Neuronal stem cell (in vitro differentiated cells): ENCODE results near the gene RBMS3.

Experiments used
- DNase-seq: peaks from one replicate; pipeline ENCODE4 v3.0.0-alpha.2; 2013; ENCODE audit warnings: low spot score
- H2AFZ ChIP-seq: one replicate; pipeline ENCODE4 v1.6.1; 2013; ENCODE audit warnings: mild to moderate bottlenecking, low read length, inconsistent platforms
- H2AK5ac ChIP-seq: 2 replicates; pipeline ENCODE4 v1.6.1; 2013; ENCODE audit warnings: low read depth, mild to moderate bottlenecking, inconsistent platforms, low read length, moderate library complexity, mixed read lengths
- H2BK120ac ChIP-seq: 2 replicates; pipeline ENCODE4 v1.6.1; 2013; ENCODE audit warnings: low read depth, mild to moderate bottlenecking, inconsistent platforms, low read length, moderate library complexity, mixed read lengths
- H2BK12ac ChIP-seq: one replicate; pipeline ENCODE4 v1.6.1; 2013; ENCODE audit warnings: low read length, inconsistent platforms
- H2BK15ac ChIP-seq: 2 replicates; pipeline ENCODE4 v1.6.1; 2013; ENCODE audit warnings: mild to moderate bottlenecking, low read length, inconsistent platforms, mixed read lengths
- H2BK5ac ChIP-seq: one replicate; pipeline ENCODE4 v1.6.1; 2013; ENCODE audit warnings: inconsistent platforms, mild to moderate bottlenecking, low read length, moderate library complexity
- H3K14ac ChIP-seq: one replicate; pipeline ENCODE4 v1.6.1; 2013; ENCODE audit warnings: low read length, inconsistent platforms
- H3K18ac ChIP-seq: 2 replicates; pipeline ENCODE4 v1.6.1; 2013; ENCODE audit warnings: low read length, inconsistent platforms
- H3K23ac ChIP-seq: 2 replicates; pipeline ENCODE4 v1.6.1; 2013; ENCODE audit warnings: low read depth, mild to moderate bottlenecking, mixed read lengths, low read length, inconsistent platforms; ENCODE audit not compliant: poor library complexity
- H3K27ac ChIP-seq: replicated peaks from 3 replicates; pipeline ENCODE4 v1.5.1; 2013; ENCODE audit warnings: low read length, inconsistent platforms
- H3K27me3 ChIP-seq, 3 experiments: 2 replicates each; pipeline ENCODE4 v1.6.1; 2013; ENCODE audit warnings: low read length in 3 of 3, mild to moderate bottlenecking in 2 of 3, inconsistent platforms in 1 of 3, low read depth in 1 of 3, mixed read lengths in 1 of 3, moderate library complexity in 1 of 3; ENCODE audit not compliant: control insufficient read depth in 3 of 3, insufficient read depth in 3 of 3
- H3K36me3 ChIP-seq, 2 donors: replicated peaks in 1 of 2; 2 replicates each; pipeline ENCODE4 v1.6.1; 2013; ENCODE audit warnings: low read length in 2 of 2; ENCODE audit not compliant: control insufficient read depth in 2 of 2, insufficient read depth in 2 of 2
- H3K4ac ChIP-seq: 2 replicates; pipeline ENCODE4 v1.6.1; 2013; ENCODE audit warnings: inconsistent platforms, mild to moderate bottlenecking, low read length, moderate library complexity
- H3K4me1 ChIP-seq, 2 donors: 1 replicate in 1 of 2; 2 replicates in 1 of 2; pipeline ENCODE4 v1.6.1; 2013; ENCODE audit warnings: low read length in 2 of 2, low read depth in 1 of 2; ENCODE audit not compliant: control insufficient read depth in 2 of 2, insufficient read depth in 1 of 2
- H3K4me2 ChIP-seq: one replicate; pipeline ENCODE4 v1.6.1; 2013; ENCODE audit warnings: mild to moderate bottlenecking, low read length, inconsistent platforms; ENCODE audit not compliant: insufficient read depth, poor library complexity, severe bottlenecking
- H3K4me3 ChIP-seq, 2 donors: 2 replicates each; pipeline ENCODE4 v1.5.1; 2013; ENCODE audit warnings: low read length in 2 of 2, mild to moderate bottlenecking in 2 of 2, inconsistent platforms in 1 of 2, moderate library complexity in 1 of 2
- H3K79me1 ChIP-seq: one replicate; pipeline ENCODE4 v1.6.1; 2013; ENCODE audit warnings: low read depth, mild to moderate bottlenecking, inconsistent platforms, low read length, moderate library complexity
- H3K9ac ChIP-seq: one replicate; pipeline ENCODE4 v1.6.1; 2013; ENCODE audit warnings: mild to moderate bottlenecking, low read depth, low read length, inconsistent platforms; ENCODE audit not compliant: poor library complexity
- H3K9me3 ChIP-seq, 2 donors: replicated peaks in 1 of 2; 2 replicates each; pipeline versions ENCODE3 to v1.6.1; 2013; ENCODE audit warnings: low read length in 2 of 2, mild to moderate bottlenecking in 2 of 2, inconsistent platforms in 1 of 2, low read depth in 1 of 2, mixed read lengths in 1 of 2, moderate library complexity in 1 of 2; ENCODE audit not compliant: control insufficient read depth in 2 of 2, insufficient read depth in 1 of 2
- H4K8ac ChIP-seq: one replicate; pipeline ENCODE4 v1.6.1; 2013; ENCODE audit warnings: low read depth, mild to moderate bottlenecking, inconsistent platforms, low read length, moderate library complexity
- H4K91ac ChIP-seq: one replicate; pipeline ENCODE4 v1.6.1; 2013; ENCODE audit warnings: low read length, low read depth, mild to moderate bottlenecking, inconsistent platforms; ENCODE audit not compliant: poor library complexity
- WGBS, 2 donors: extraction: QIAGEN DNeasy Blood & Tissue Kit; methylation state at CpG; one replicate each; pipeline ENCODE4 v1.1.7; 2013; ENCODE audit warnings: missing lambda C conversion rate in 2 of 2, mixed read lengths in 1 of 2; ENCODE audit not compliant: insufficient read length in 2 of 2, insufficient replicate concordance in 1 of 2; ENCODE audit errors: extremely low coverage in 2 of 2; 5-methylcytosine and 5-hydroxymethylcytosine counted together

Gene RBMS3

DNA sequence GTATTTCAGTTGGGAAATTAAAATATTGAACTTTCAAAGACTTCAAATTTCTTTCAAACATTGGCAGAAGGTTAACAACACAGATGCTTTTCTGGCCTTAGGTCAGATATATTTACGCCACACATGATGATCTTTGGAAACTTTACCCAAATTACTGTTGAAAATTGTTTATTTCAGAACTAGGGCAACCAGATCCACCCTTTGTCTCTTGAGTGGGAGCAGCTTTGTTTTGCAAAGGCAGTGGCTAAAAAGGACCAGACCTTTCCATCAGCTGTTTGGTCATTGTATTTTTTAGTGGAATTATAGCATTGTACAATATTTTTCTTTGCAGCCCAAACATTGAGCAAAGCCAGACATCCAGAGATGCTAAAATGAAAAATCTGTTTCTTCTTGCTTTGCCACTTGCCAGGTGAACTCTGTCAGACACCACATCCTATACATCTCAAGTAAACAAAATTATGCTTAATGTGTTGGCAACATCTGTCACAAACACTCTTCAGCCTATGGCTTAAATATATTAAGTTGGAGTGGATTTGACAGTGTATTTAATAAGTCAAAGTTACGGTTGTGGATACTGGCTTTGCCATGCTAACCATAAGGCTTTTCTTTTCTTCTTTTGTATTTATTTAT lies 651.9 kb downstream of the RBMS3 start:
- Histone ChIP-seq H4K91ac (no peak overlapping the region), H3K14ac (no peak overlapping the region), H3K18ac (no peak overlapping the region), H3K4me1 (peaks cover 0 to 4% of the 10 kb centered on the region in 2 donors), H2BK12ac (no peak overlapping the region), H3K36me3 (no peaks in the 10 kb centered on the region), H2AFZ (no peak overlapping the region), H2BK120ac (no peak overlapping the region), H3K9ac (no peak overlapping the region), H3K23ac (no peak overlapping the region), H3K4me3 (no peak overlapping the region), H3K79me1 (no peaks in the 10 kb centered on the region), H3K9me3 (no peaks in the 10 kb centered on the region), H2AK5ac (no peak overlapping the region), H3K27me3 (no peaks in the 10 kb centered on the region), H3K27ac (no peak overlapping the region), H2BK15ac (no peak overlapping the region), H2BK5ac (no peak overlapping the region), H4K8ac (no peak overlapping the region), H3K4me2 (no peak overlapping the region), H3K4ac (no peak overlapping the region)
- WGBS, 2 donors, result no CpG with 5 or more reads among the region's 2 CpGs
- DNase-seq, result no peak

DNA sequence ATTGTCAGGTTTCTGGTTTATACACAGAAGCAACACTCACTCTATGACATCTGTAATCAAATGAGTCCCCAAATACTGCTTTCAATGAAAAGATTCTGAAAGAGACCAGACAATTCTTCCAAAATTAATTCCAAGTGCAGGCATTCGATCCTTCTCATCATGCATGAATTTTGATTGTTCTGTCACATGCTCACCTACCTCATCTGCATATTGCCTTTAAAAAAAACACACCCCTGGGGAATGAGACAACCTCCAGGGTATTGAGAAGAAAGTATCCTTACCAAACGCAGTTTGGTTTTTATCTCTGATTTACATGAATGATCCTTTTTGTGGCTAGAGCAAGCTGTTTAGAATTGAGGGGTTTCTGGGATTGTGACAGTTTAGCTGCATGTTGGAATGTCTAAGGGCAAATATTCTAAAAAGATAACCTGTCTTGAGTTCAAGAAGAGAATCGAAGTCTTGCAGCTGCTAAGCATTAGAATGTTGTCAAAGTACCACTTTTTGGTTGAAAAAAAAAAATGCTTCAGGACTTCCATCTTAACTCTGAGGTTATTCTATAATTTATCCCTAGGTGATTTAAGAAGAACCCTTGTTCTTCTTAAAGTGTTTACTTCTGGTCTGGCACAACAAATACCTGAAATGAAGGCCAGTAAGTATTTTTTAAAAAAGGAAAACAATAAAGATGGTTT lies 653.1 kb downstream of the RBMS3 start:
- Histone ChIP-seq H3K27ac (no peak overlapping the region), H3K9me3 (no peaks in the 10 kb centered on the region), H3K4me2 (no peak overlapping the region), H2BK12ac (no peak overlapping the region), H2AFZ (no peak overlapping the region), H3K27me3 (no peaks in the 10 kb centered on the region), H3K14ac (no peak overlapping the region), H3K23ac (no peak overlapping the region), H3K36me3 (no peaks in the 10 kb centered on the region), H3K9ac (no peak overlapping the region), H3K18ac (no peak overlapping the region), H4K91ac (no peak overlapping the region), H2AK5ac (no peak overlapping the region), H3K4me3 (no peak overlapping the region), H2BK120ac (no peak overlapping the region), H3K79me1 (no peaks in the 10 kb centered on the region), H3K4ac (no peak overlapping the region), H4K8ac (no peak overlapping the region), H2BK5ac (no peak overlapping the region), H3K4me1 (peaks cover 0 to 4% of the 10 kb centered on the region in 2 donors), H2BK15ac (no peak overlapping the region)
- WGBS, 2 donors, result no CpG with 5 or more reads among the region's 3 CpGs
- no peak for DNase-seq

DNA sequence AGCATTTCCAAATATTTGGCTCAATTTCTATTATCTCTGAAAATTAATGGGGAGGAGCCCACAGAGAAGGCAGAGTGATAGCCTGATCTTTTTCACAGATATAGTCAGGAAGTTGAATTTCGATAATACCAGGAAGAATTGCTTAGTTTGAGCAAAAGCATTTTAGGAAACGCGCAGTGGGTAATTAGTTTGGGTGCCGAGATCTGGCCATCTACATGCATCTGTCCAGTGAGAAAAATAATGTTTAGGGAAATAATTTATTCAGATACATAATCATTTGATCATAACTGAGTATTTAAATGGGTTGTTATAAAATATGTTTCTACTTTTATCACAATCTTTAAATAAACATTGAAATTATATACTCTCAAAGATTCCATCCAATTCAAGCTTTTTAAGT lies 653.9 kb downstream of the RBMS3 start:
- Histone ChIP-seq H3K4me1 (peaks cover 0 to 4% of the 10 kb centered on the region in 2 donors), H2BK12ac (no peak overlapping the region), H4K91ac (no peak overlapping the region), H3K4me3 (no peak overlapping the region), H3K18ac (no peak overlapping the region), H3K27ac (no peak overlapping the region), H3K4me2 (no peak overlapping the region), H4K8ac (no peak overlapping the region), H3K27me3 (no peaks in the 10 kb centered on the region), H3K79me1 (no peaks in the 10 kb centered on the region), H3K4ac (no peak overlapping the region), H2AFZ (no peak overlapping the region), H2BK15ac (no peak overlapping the region), H3K23ac (no peak overlapping the region), H3K9me3 (no peaks in the 10 kb centered on the region), H3K9ac (no peak overlapping the region), H3K36me3 (no peaks in the 10 kb centered on the region), H3K14ac (no peak overlapping the region), H2AK5ac (no peak overlapping the region), H2BK5ac (no peak overlapping the region), H2BK120ac (no peak overlapping the region)
- no CpG with 5 or more reads among the region's 4 CpGs for WGBS, 2 donors
- no peak for DNase-seq

DNA sequence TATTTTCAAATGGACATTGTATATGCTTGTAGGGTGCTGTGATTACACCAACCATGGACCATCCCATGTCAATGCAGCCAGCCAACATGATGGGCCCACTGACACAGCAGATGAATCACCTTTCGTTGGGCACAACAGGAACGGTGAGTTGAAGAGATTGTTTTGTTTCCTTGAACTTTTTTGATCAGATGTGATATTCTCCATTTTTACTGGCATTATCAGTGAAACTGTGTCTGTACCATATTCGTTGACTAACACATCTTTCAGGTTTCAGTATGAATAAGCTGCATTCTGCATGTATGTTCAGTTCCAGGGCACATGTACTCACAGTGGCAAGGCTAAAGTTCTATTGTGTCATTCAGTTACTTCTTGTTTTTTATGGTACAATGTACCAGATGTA lies 655.2 kb downstream of the RBMS3 start:
- no peak overlapping the region for H2BK5ac ChIP-seq
- no peak overlapping the region for H4K91ac ChIP-seq
- H3K4me1 ChIP-seq, result peaks cover 0 to 4% of the 10 kb centered on the region in 2 donors
- no peak overlapping the region for H3K4ac ChIP-seq
- H3K23ac ChIP-seq, result no peak overlapping the region
- H2AFZ ChIP-seq, result no peak overlapping the region
- no peak for DNase-seq
- H3K4me2 ChIP-seq, result no peak overlapping the region
- no peaks in the 10 kb centered on the region for H3K27me3 ChIP-seq
- H3K18ac ChIP-seq, result no peak overlapping the region
- H4K8ac ChIP-seq, result no peak overlapping the region
- H2AK5ac ChIP-seq, result no peak overlapping the region
- no peaks in the 10 kb centered on the region for H3K9me3 ChIP-seq
- no peak overlapping the region for H3K9ac ChIP-seq
- no peak overlapping the region for H3K14ac ChIP-seq
- H3K79me1 ChIP-seq, result no peaks in the 10 kb centered on the region
- no peak overlapping the region for H2BK120ac ChIP-seq
- H3K27ac ChIP-seq, result no peak overlapping the region
- no peaks in the 10 kb centered on the region for H3K36me3 ChIP-seq
- no CpG with 5 or more reads among the region's 3 CpGs for WGBS, 2 donors
- H2BK12ac ChIP-seq, result no peak overlapping the region
- H3K4me3 ChIP-seq, result no peak overlapping the region
- H2BK15ac ChIP-seq, result no peak overlapping the region
